ENCODE measurements around the gene TRAF7. TPM values are rescaled to one million over a fixed set of nuclear protein-coding genes. Genes with fewer than 3 reads are reported as not detected.

The TRAF7 gene
- total and polyA plus RNA-seq, 2 of the 8 experiments (the other 6 are each of a cell fraction or from before 2014, with no cell fraction given), result 96.8 to 148 TPM

GRCh38 chr16:2173366-2173765, 17.8 kb downstream of the TRAF7 start:
- H4K5ac ChIP-seq (ENCODE audit: insufficient read length, low read depth, low read length), result no peak overlapping the region
- no peak overlapping the region for H3K9ac ChIP-seq (replicated peaks in 1 of 4; ENCODE audit: extremely low read depth in 1 of 4, low read depth in 3 of 4, low read length in 3 of 4)
- no peaks in the 10 kb centered on the region for H3K27me3 ChIP-seq (replicated peaks in 1 of 4; ENCODE audit: control insufficient read depth in 3 of 4, extremely low read depth in 1 of 4, insufficient read depth in 3 of 4, low read length in 3 of 4)
- H2BK12ac ChIP-seq (ENCODE audit: low read depth, low read length), result no peak overlapping the region
- no peak overlapping the region for H2BK20ac ChIP-seq (ENCODE audit: low read length)
- H3K56ac ChIP-seq (replicated peaks; ENCODE audit: insufficient read length, low read depth, low read length), result no peak overlapping the region
- TF ChIP-seq ASH2L (IDR thresholded peaks at IDR 0.05; ENCODE audit: low read length) (no peak), RBBP5 (IDR thresholded peaks at IDR 0.05; ENCODE audit: borderline replicate concordance, low read depth, low read length) (no peak), RNF2 (IDR thresholded peaks at IDR 0.05; ENCODE audit: borderline replicate concordance, low read depth, low read length, missing control alignments, poor library complexity, severe bottlenecking) (no peak), CHD2 (IDR thresholded peaks at IDR 0.05; ENCODE audit: low read length) (no peak), KDM4A (IDR thresholded peaks at IDR 0.05; ENCODE audit: low read depth, low read length, severe bottlenecking) (no peak), RAD21 (IDR thresholded peaks at IDR 0.05 in 1 of 2, conservative IDR thresholded peaks at IDR 0.05 in 1 of 2; ENCODE audit: low read depth in 2 of 2, low read length in 2 of 2) (no peak)
- H3K9me3 ChIP-seq (ENCODE audit: insufficient read depth in 2 of 2, low read depth in 1 of 2, low read length in 1 of 2), result no peaks in the 10 kb centered on the region
- H4K8ac ChIP-seq (ENCODE audit: extremely low read depth, insufficient read depth, low read length), result no peak overlapping the region
- no peak overlapping the region for H2AK5ac ChIP-seq (ENCODE audit: low read depth, low read length)
- no peak overlapping the region for H2BK120ac ChIP-seq (replicated peaks; ENCODE audit: low read depth, low read length)
- H2BK15ac ChIP-seq (ENCODE audit: low read length), result no peak overlapping the region
- no peak overlapping the region for H3K4ac ChIP-seq (replicated peaks; ENCODE audit: insufficient read length, low read depth, low read length)
- ChIA-PET CTCF (ENCODE audit: partially characterized antibody) (no interaction called here), POLR2A (ENCODE audit: partially characterized antibody) (interaction anchor here (0.8 to 13.5 kb wide), 6 partner anchors 13 to 127 kb away, joined by 3 to 312 read pairs (median 3); partner anchors contain the start of genes MLST8 and TRAF7)
- peaks cover 24 to 68% (median 37%) of the 10 kb centered on the region in 4 experiments for H3K36me3 ChIP-seq (ENCODE audit: control insufficient read depth in 2 of 4, insufficient read depth in 4 of 4, low read length in 3 of 4)
- peaks cover 2 to 29% of the 10 kb centered on the region in 2 experiments for H4K20me1 ChIP-seq (replicated peaks in 1 of 2; ENCODE audit: control insufficient read depth in 1 of 2, insufficient read depth in 2 of 2, low read length in 2 of 2)
- H3K23ac ChIP-seq (ENCODE audit: insufficient read length), result no peak overlapping the region
- H2AFZ ChIP-seq (ENCODE audit: low read length), result no peak overlapping the region
- no peak overlapping the region for H3K18ac ChIP-seq (ENCODE audit: extremely low read depth, low read length)
- FAIRE-seq, result no peak
- no peaks in the 10 kb centered on the region for H3K23me2 ChIP-seq (ENCODE audit: low read depth, low read length)
- H3K4me2 ChIP-seq (ENCODE audit: insufficient read depth in 1 of 2, low read depth in 2 of 2, low read length in 2 of 2), result no peak overlapping the region
- no peaks in the 10 kb centered on the region for H3K79me2 ChIP-seq (ENCODE audit: control insufficient read depth in 1 of 2, insufficient read depth in 2 of 2, low read length in 2 of 2)
- H3K4me1 ChIP-seq (replicated peaks in 1 of 4; ENCODE audit: control insufficient read depth in 3 of 4, insufficient read depth in 4 of 4, low read length in 3 of 4), result no peaks in the 10 kb centered on the region; a peak in 1 of 7 replicates
- no peak for DNase-seq (ENCODE audit: low read depth in 1 of 2, low spot score in 2 of 2)
- no peaks in the 10 kb centered on the region for H3K79me1 ChIP-seq (ENCODE audit: low read depth, low read length)
- WGBS, 2 experiments (ENCODE audit: extremely low coverage in 1 of 2, insufficient coverage in 1 of 2, insufficient read length in 1 of 2, insufficient replicate concordance in 2 of 2, low coverage in 1 of 2, low lambda C conversion rate in 2 of 2, missing lambda C conversion rate in 1 of 2), result 97% methylated on average over 9 of the region's 14 CpGs; no CpG with 5 or more reads in 1 of the 2 experiments
- H3K27ac ChIP-seq (ENCODE audit: low read depth, low read length), result no peak overlapping the region
- H4K91ac ChIP-seq (replicated peaks; ENCODE audit: insufficient read length, low read length), result no peak overlapping the region
- no peak overlapping the region for H3K4me3 ChIP-seq (ENCODE audit: extremely low read depth in 1 of 4, insufficient read depth in 2 of 4, low read depth in 3 of 4, low read length in 4 of 4)
- no peak overlapping the region for H3K14ac ChIP-seq (ENCODE audit: insufficient read length)
- no peak overlapping the region for H2BK5ac ChIP-seq (ENCODE audit: low read depth, low read length)
